AML-193 (cell line): Measurements from ENCODE around the gene NPW.

Experiments
- DNase-seq, 2 experiments: peaks; one replicate each; lab custom pipeline; 2025; lab: John Stamatoyannopoulos, UW

NPW gene

GRCh38 chr16:1984347-1985225 is 35.0 kb upstream of the NPW start:
- DNase-seq = peak in 1 of 2 experiments; percentile 29

GRCh38 chr16:1985466-1986150 is 34.0 kb upstream of the NPW start:
- no peak for DNase-seq

GRCh38 chr16:1987198-1987597 is 32.4 kb upstream of the NPW start:
- no peak for DNase-seq

GRCh38 chr16:1989209-1990100 is 30.1 kb upstream of the NPW start, which contains the start of gene SYNGR3:
SYNGR3 (plus strand) TSS chr16:1989970; CDS start chr16:1990103, 133 bp downstream.
- DNase-seq = no peak

- DNase-seq = no peak
Observed at GRCh38 chr16:1990101-1990350, 29.6 kb upstream of the NPW start.

GRCh38 chr16:1990351-1991134 is 29.0 kb upstream of the NPW start:
- no peak for DNase-seq

- DNase-seq = no peak
Observed at GRCh38 chr16:1991135-1991551, 28.4 kb upstream of the NPW start.

- DNase-seq = no peak
Observed at GRCh38 chr16:1991588-1991947, 28.0 kb upstream of the NPW start.

- DNase-seq = no peak
Observed at GRCh38 chr16:1991948-1992703, 27.5 kb upstream of the NPW start.

- no peak for DNase-seq
Observed at GRCh38 chr16:1992704-1993317, 26.8 kb upstream of the NPW start.

GRCh38 chr16:1993731-1994131 is 25.9 kb upstream of the NPW start:
- no peak for DNase-seq

GRCh38 chr16:1997494-1998359 is 21.9 kb upstream of the NPW start:
- no peak for DNase-seq

GRCh38 chr16:1998360-1998835 is 21.2 kb upstream of the NPW start:
- DNase-seq = no peak

GRCh38 chr16:1998852-1999801 is 20.5 kb upstream of the NPW start:
- no peak for DNase-seq

- DNase-seq = no peak
Observed at GRCh38 chr16:1999866-2000514, 19.6 kb upstream of the NPW start.

GRCh38 chr16:2001035-2001434 is 18.6 kb upstream of the NPW start:
- DNase-seq = no peak

- DNase-seq = no peak
Observed at GRCh38 chr16:2001456-2002355, 17.9 kb upstream of the NPW start.
